ENCODE measurements around the gene RGS5. TPM values are rescaled to one million over a fixed set of nuclear protein-coding genes. Genes with fewer than 3 reads are reported as not detected.

RGS5 gene
- total RNA-seq, 1 experiment from 2014 or later: 4.6 TPM

DNA sequence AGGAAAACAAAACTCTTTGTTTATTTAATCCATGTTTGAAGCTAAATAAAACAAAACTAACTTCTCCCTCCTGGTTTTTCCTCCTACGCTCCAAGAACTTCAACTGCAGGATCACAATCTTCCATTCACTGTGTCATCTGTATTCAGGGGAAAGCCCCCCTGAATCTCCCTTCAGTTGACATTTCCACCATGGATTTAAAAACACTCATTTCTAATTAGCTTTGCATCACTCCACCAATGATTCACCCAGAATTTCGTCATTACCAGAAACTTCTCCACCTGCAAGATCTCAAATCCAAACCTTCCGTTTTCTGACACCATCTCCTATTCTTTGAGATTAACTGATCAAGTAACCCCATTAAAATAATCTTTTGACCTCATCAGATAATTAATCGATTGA is 10.9 kb upstream of the RGS5 start:
- Histone ChIP-seq H4K20me1 (ENCODE audit: insufficient read depth) (no peaks in the 10 kb centered on the region), H3K4me3 (replicated peaks in 1 of 2; ENCODE audit: low read depth in 1 of 2, low read length in 2 of 2) (no peak overlapping the region), H3K9ac (ENCODE audit: low read length) (no peak overlapping the region), H3K36me3 (ENCODE audit: control insufficient read depth in 1 of 2, insufficient read depth in 2 of 2, low read length in 2 of 2) (no peaks in the 10 kb centered on the region), H3K27ac (ENCODE audit: low read depth, low read length) (no peak overlapping the region), H3K79me2 (ENCODE audit: insufficient read depth, low read length) (no peaks in the 10 kb centered on the region), H3K4me1 (ENCODE audit: control insufficient read depth in 1 of 2, insufficient read depth in 2 of 2, low read length in 2 of 2) (no peaks in the 10 kb centered on the region), H3K9me3 (ENCODE audit: control insufficient read depth in 1 of 2, insufficient read depth in 1 of 2, low read depth in 1 of 2, low read length in 2 of 2) (no peaks in the 10 kb centered on the region), H3K9me2 (ENCODE audit: insufficient read depth) (no peaks in the 10 kb centered on the region), H3K4me2 (ENCODE audit: low read length) (no peak overlapping the region), H2AFZ (ENCODE audit: low read depth, low read length, poor library complexity, severe bottlenecking) (no peak overlapping the region), H3K27me3 (ENCODE audit: insufficient read depth, low read length) (no peaks in the 10 kb centered on the region)
- intact Hi-C loops (cut with micrococcal nuclease): no loop called here
- BruUV-seq (replicated peaks): no TSS peak
- no peak for TF ChIP-seq EGR1 (IDR thresholded peaks at IDR 0.05; ENCODE audit: low read depth)
- RAD21 ChIA-PET (ENCODE audit: low non-redundant PET in 1 of 2, low total read pairs in 2 of 2, uncharacterized antibody in 2 of 2, unreplicated experiment in 2 of 2): no interaction called here
- POLR2A ChIA-PET: no interaction called here
- no peak for DNase-seq (ENCODE audit: low read depth, low spot score)
- CTCF ChIA-PET: no interaction called here
- no peak for ATAC-seq

GRCh38 chr1:163211667-163212066 is 9.0 kb upstream of the RGS5 start:
- no peaks in the 10 kb centered on the region for H3K36me3 ChIP-seq (ENCODE audit: control insufficient read depth in 1 of 2, insufficient read depth in 2 of 2, low read length in 2 of 2)
- H3K9ac ChIP-seq (ENCODE audit: low read length): no peak overlapping the region
- no peaks in the 10 kb centered on the region for H3K79me2 ChIP-seq (ENCODE audit: insufficient read depth, low read length)
- H3K27ac ChIP-seq (ENCODE audit: low read depth, low read length): no peak overlapping the region
- no peaks in the 10 kb centered on the region for H3K9me3 ChIP-seq (ENCODE audit: control insufficient read depth in 1 of 2, insufficient read depth in 1 of 2, low read depth in 1 of 2, low read length in 2 of 2)
- H3K4me2 ChIP-seq (ENCODE audit: low read length): no peak overlapping the region
- intact Hi-C loops (cut with micrococcal nuclease): no loop called here
- H3K4me1 ChIP-seq (ENCODE audit: control insufficient read depth in 1 of 2, insufficient read depth in 2 of 2, low read length in 2 of 2): no peaks in the 10 kb centered on the region
- TF ChIP-seq ZNF274 (IDR thresholded peaks at IDR 0.05; ENCODE audit: low read depth, low read length) (no peak), YY1 (IDR thresholded peaks at IDR 0.05; ENCODE audit: extremely low read depth, insufficient replicate concordance, low read depth, low read length) (no peak), SIN3A (IDR thresholded peaks at IDR 0.05; ENCODE audit: low read depth) (no peak), POLR2AphosphoS5 (IDR thresholded peaks at IDR 0.05; ENCODE audit: low read depth, low read length) (no peak)
- no peak for DNase-seq (ENCODE audit: low read depth, low spot score)
- no TSS peak for BruUV-seq (replicated peaks)
- ChIA-PET POLR2A (no interaction called here), CTCF (no interaction called here), RAD21 (ENCODE audit: low non-redundant PET in 1 of 2, low total read pairs in 2 of 2, uncharacterized antibody in 2 of 2, unreplicated experiment in 2 of 2) (no interaction called here)
- H4K20me1 ChIP-seq (ENCODE audit: insufficient read depth): no peaks in the 10 kb centered on the region
- H3K27me3 ChIP-seq (ENCODE audit: insufficient read depth, low read length): no peaks in the 10 kb centered on the region
- no peak for ATAC-seq
- H2AFZ ChIP-seq (ENCODE audit: low read depth, low read length, poor library complexity, severe bottlenecking): no peak overlapping the region
- H3K4me3 ChIP-seq (replicated peaks in 1 of 2; ENCODE audit: low read depth in 1 of 2, low read length in 2 of 2): no peak overlapping the region
- no peaks in the 10 kb centered on the region for H3K9me2 ChIP-seq (ENCODE audit: insufficient read depth)

Data from HCT116 (cell line).